ENCODE results near the gene NMRK2.
"Not testable (repeated sequence)": the region's sequence is repeated elsewhere in the genome, so short reads cannot be mapped to it uniquely, and the experiment has no call there.

The NMRK2 gene

GRCh38 chr19:3932931-3933810, at the start of gene NMRK2:
Gene NMRK2, plus strand, starts transcription at chr19:3933069. Its CDS starts 603 bp downstream, at chr19:3933672.
- no peak for DNase-seq

- DNase-seq: no peak
Measured at GRCh38 chr19:3890591-3890990, 42.3 kb upstream of the NMRK2 start.

- DNase-seq: no peak
Measured at GRCh38 chr19:3893509-3894179, 39.2 kb upstream of the NMRK2 start.

- DNase-seq: not testable (repeated sequence)
Measured at GRCh38 chr19:3894959-3895358, 37.9 kb upstream of the NMRK2 start.

- DNase-seq: no peak
Measured at GRCh38 chr19:3895788-3896187, 37.1 kb upstream of the NMRK2 start.

GRCh38 chr19:3897936-3898335, 34.9 kb upstream of the NMRK2 start:
- DNase-seq: no peak

GRCh38 chr19:3898426-3898825, 34.4 kb upstream of the NMRK2 start:
- DNase-seq: no peak

- DNase-seq: no peak
Measured at GRCh38 chr19:3899531-3900294, 33.2 kb upstream of the NMRK2 start.

GRCh38 chr19:3902317-3902973, 30.4 kb upstream of the NMRK2 start:
- no peak for DNase-seq

- no peak for DNase-seq
Measured at GRCh38 chr19:3904233-3904632, 28.6 kb upstream of the NMRK2 start.

- DNase-seq: no peak
Measured at GRCh38 chr19:3907626-3908265, 25.1 kb upstream of the NMRK2 start.

- no peak for DNase-seq
Measured at GRCh38 chr19:3908266-3909054, 24.4 kb upstream of the NMRK2 start.

GRCh38 chr19:3910105-3910504, 22.8 kb upstream of the NMRK2 start:
- no peak for DNase-seq

GRCh38 chr19:3914199-3914598, 18.7 kb upstream of the NMRK2 start:
- no peak for DNase-seq

GRCh38 chr19:3916033-3916432, 16.8 kb upstream of the NMRK2 start:
- DNase-seq: no peak

- DNase-seq: no peak
Measured at GRCh38 chr19:3919793-3920192, 13.1 kb upstream of the NMRK2 start.

- DNase-seq: no peak
Measured at GRCh38 chr19:3923096-3923758, 9.6 kb upstream of the NMRK2 start.

GRCh38 chr19:3923912-3924311, 9.0 kb upstream of the NMRK2 start:
- DNase-seq: no peak

- no peak for DNase-seq
Measured at GRCh38 chr19:3931041-3931440, 1.8 kb upstream of the NMRK2 start.

- DNase-seq: no peak
Measured at GRCh38 chr19:3936506-3937442, 3.9 kb downstream of the NMRK2 start.
